22Rv1 (cell line): ENCODE data around the gene PFKFB3.
"Not testable (repeated sequence)": the region's sequence is repeated elsewhere in the genome, so short reads cannot be mapped to it uniquely, and the experiment has no call there.

Source experiments
- H3K27ac ChIP-seq: fragments of 450-650 bp; 2 replicates; pipeline ENCODE4 v1.5.1; 2017
- CTCF ChIP-seq: fragments of 450-650 bp; IDR thresholded peaks from 2 replicates; pipeline ENCODE4 v1.5.1; 2017; ENCODE audit warnings: mild to moderate bottlenecking
- ZFX ChIP-seq: fragments of 450-650 bp; IDR thresholded peaks from 2 replicates; pipeline ENCODE4 v1.6.1; 2017; ENCODE audit warnings: antibody characterized with exemption, borderline replicate concordance

PFKFB3 gene

GRCh38 chr10:6283655-6284054 is 80.9 kb downstream of the PFKFB3 start:
- no peak overlapping the region for H3K27ac ChIP-seq
- no peak for TF ChIP-seq CTCF
- no peak for TF ChIP-seq ZFX

GRCh38 chr10:6290621-6291020 is 87.9 kb downstream of the PFKFB3 start:
- not testable (repeated sequence) for H3K27ac ChIP-seq

GRCh38 chr10:6292741-6293151 is 90.0 kb downstream of the PFKFB3 start:
- no peak overlapping the region for H3K27ac ChIP-seq
- TF ChIP-seq CTCF: no peak
- TF ChIP-seq ZFX: no peak

GRCh38 chr10:6296425-6296824 is 93.7 kb downstream of the PFKFB3 start:
- H3K27ac ChIP-seq: not testable (repeated sequence)

GRCh38 chr10:6296828-6297251 is 94.1 kb downstream of the PFKFB3 start:
- TF ChIP-seq CTCF: no peak
- no peak for TF ChIP-seq ZFX
- no peak overlapping the region for H3K27ac ChIP-seq

- TF ChIP-seq CTCF: no peak
- no peak for TF ChIP-seq ZFX
- no peak overlapping the region for H3K27ac ChIP-seq
These were observed 94.8 kb downstream of the PFKFB3 start for GRCh38 chr10:6297522-6297921.

GRCh38 chr10:6297951-6298381 is 95.2 kb downstream of the PFKFB3 start:
- no peak overlapping the region for H3K27ac ChIP-seq
- no peak for TF ChIP-seq CTCF
- TF ChIP-seq ZFX: no peak

- no peak overlapping the region for H3K27ac ChIP-seq
- TF ChIP-seq CTCF (no peak), ZFX (no peak)
These were observed 95.7 kb downstream of the PFKFB3 start for GRCh38 chr10:6298428-6298827.

GRCh38 chr10:6299234-6299633 is 96.5 kb downstream of the PFKFB3 start:
- no peak for TF ChIP-seq CTCF
- no peak for TF ChIP-seq ZFX
- H3K27ac ChIP-seq: no peak overlapping the region
